Measurements from ENCODE around the gene C4A.

DNA sequence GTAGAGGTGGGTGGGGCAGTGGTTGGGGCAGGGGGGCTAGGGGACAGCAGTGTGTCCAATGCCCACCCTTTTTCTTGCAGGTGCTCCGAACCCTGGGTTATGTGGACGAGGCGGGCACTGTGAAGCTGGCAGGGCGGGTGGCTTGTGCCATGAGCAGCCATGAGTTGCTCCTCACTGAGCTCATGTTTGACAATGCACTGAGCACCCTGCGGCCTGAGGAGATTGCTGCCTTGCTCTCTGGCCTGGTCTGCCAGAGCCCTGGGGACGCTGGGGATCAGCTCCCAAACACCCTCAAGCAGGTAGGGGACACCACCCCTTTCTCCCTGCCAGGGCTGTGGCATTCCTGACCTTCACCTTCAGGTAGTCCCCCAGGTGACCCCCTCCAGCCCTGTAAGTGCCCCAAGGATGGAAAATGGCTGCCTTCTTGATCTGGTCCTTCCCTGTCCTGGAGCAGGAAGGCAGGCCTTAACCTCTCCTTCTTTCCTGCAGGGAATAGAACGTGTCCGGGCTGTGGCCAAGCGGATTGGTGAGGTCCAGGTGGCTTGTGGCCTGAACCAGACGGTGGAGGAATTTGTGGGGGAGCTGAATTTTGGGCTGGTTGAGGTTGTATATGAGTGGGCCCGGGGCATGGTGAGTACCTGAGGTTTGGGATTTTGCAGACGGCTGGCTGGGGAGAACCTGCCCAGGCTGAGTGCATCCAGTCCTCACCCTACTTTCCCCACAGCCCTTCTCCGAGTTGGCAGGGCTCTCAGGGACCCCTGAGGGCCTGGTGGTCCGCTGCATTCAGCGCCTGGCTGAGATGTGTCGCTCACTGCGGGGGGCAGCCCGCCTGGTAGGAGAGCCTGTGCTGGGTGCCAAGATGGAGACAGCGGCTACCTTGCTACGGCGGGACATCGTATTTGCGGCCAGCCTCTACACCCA is 12.8 kb upstream of the C4A start:
- TF ChIP-seq ZNF274 (IDR thresholded peaks at IDR 0.05; ENCODE audit: low read depth, low read length) (no peak), YY1 (IDR thresholded peaks at IDR 0.05; ENCODE audit: insufficient read depth, insufficient read length) (no peak)
